ENCODE data around the gene RARS2. TPM values are rescaled to one million over a fixed set of nuclear protein-coding genes. Genes with fewer than 3 reads are reported as not detected.
"Not testable (repeated sequence)": the region's sequence is repeated elsewhere in the genome, so short reads cannot be mapped to it uniquely, and the experiment has no call there.

RARS2 gene
- total RNA-seq, 4 donors from 2014 or later: 28.4 to 38.7 (median 30.4) TPM

- no peak for DNase-seq
- H3K27me3 ChIP-seq: no peaks in the 10 kb centered on the region
- whole genome bisulfite sequencing, 2 donors: 95 to 98% methylated on average over 4 of the region's 4 CpGs
- H3K36me3 ChIP-seq: peaks cover 0 to 4% of the 10 kb centered on the region in 2 donors
- H3K4me3 ChIP-seq (replicated peaks in 1 of 3): no peak overlapping the region
- H3K4me1 ChIP-seq: no peaks in the 10 kb centered on the region
- intact Hi-C loops (cut with DNase I): no loop called here
- no peaks in the 10 kb centered on the region for H3K9me3 ChIP-seq
- no peak overlapping the region for H3K27ac ChIP-seq
- TF ChIP-seq POLR2A (IDR thresholded peaks at IDR 0.05) (no peak), CTCF (IDR thresholded peaks at IDR 0.05) (no peak)
Observed at GRCh38 chr6:87617405-87617804, 27.6 kb upstream of the RARS2 start.

- H3K9me3 ChIP-seq; H3K36me3 ChIP-seq; intact Hi-C loops (cut with DNase I); H3K4me3 ChIP-seq (replicated peaks in 1 of 3); H3K4me1 ChIP-seq; DNase-seq; H3K27me3 ChIP-seq; H3K27ac ChIP-seq: not testable (repeated sequence)
- 96 to 100% methylated on average over 2 of the region's 2 CpGs for WGBS, 2 donors
Observed at GRCh38 chr6:87613018-87613417, 23.2 kb upstream of the RARS2 start.

GRCh38 chr6:87608802-87609201 is 19.0 kb upstream of the RARS2 start:
- no peak for TF ChIP-seq CTCF (IDR thresholded peaks at IDR 0.05)
- DNase-seq: no peak
- Histone ChIP-seq H3K27me3 (no peaks in the 10 kb centered on the region), H3K4me1 (no peaks in the 10 kb centered on the region), H3K36me3 (peaks cover 0 to 12% of the 10 kb centered on the region in 2 donors), H3K27ac (no peak overlapping the region), H3K4me3 (replicated peaks in 1 of 3) (no peak overlapping the region), H3K9me3 (no peaks in the 10 kb centered on the region)
- intact Hi-C loops (cut with DNase I): no loop called here
- 82 to 97% methylated on average over 3 of the region's 3 CpGs for WGBS, 2 donors

GRCh38 chr6:87606199-87606598 is 16.4 kb upstream of the RARS2 start:
- Histone ChIP-seq H3K27me3 (no peaks in the 10 kb centered on the region), H3K4me1 (no peaks in the 10 kb centered on the region), H3K4me3 (replicated peaks in 1 of 3) (no peak overlapping the region), H3K27ac (no peak overlapping the region), H3K36me3 (peaks cover 0 to 8% of the 10 kb centered on the region in 2 donors), H3K9me3 (no peaks in the 10 kb centered on the region)
- TF ChIP-seq CTCF (IDR thresholded peaks at IDR 0.05) (no peak), POLR2A (IDR thresholded peaks at IDR 0.05) (no peak)
- no peak for DNase-seq
- intact Hi-C loops (cut with DNase I): no loop called here
- WGBS, 2 donors: 85 to 88% methylated on average over 2 of the region's 2 CpGs

- Histone ChIP-seq H3K27me3 (no peaks in the 10 kb centered on the region), H3K36me3 (no peaks in the 10 kb centered on the region), H3K4me1 (no peaks in the 10 kb centered on the region), H3K4me3 (replicated peaks in 1 of 3) (no peak overlapping the region), H3K27ac (no peak overlapping the region), H3K9me3 (no peaks in the 10 kb centered on the region)
- no peak for DNase-seq
- TF ChIP-seq CTCF (IDR thresholded peaks at IDR 0.05): no peak
- TF ChIP-seq POLR2A (IDR thresholded peaks at IDR 0.05): no peak
- intact Hi-C loops (cut with DNase I): no loop called here
- WGBS, 2 donors: 93 to 99% methylated on average over 1 of the region's 1 CpG
Observed at GRCh38 chr6:87600576-87600975, 10.8 kb upstream of the RARS2 start.

GRCh38 chr6:87590990-87591389 is 1.2 kb upstream of the RARS2 start:
- intact Hi-C loops (cut with DNase I): no loop called here
- Histone ChIP-seq H3K27ac (no peak overlapping the region), H3K36me3 (no peaks in the 10 kb centered on the region), H3K4me1 (peaks cover 25 to 27% of the 10 kb centered on the region in 2 donors), H3K4me3 (replicated peaks in 1 of 3) (peak overlapping the region in 1 of 3 donors; percentile 83), H3K9me3 (no peaks in the 10 kb centered on the region), H3K27me3 (no peaks in the 10 kb centered on the region)
- no peak for TF ChIP-seq POLR2A (IDR thresholded peaks at IDR 0.05)
- TF ChIP-seq CTCF (IDR thresholded peaks at IDR 0.05): no peak
- DNase-seq: no peak
- WGBS, 2 donors: 65 to 70% methylated on average over 4 of the region's 4 CpGs

All from thyroid gland (tissue), 4 donors.